ENCODE data around the gene ASPSCR1.

DNA sequence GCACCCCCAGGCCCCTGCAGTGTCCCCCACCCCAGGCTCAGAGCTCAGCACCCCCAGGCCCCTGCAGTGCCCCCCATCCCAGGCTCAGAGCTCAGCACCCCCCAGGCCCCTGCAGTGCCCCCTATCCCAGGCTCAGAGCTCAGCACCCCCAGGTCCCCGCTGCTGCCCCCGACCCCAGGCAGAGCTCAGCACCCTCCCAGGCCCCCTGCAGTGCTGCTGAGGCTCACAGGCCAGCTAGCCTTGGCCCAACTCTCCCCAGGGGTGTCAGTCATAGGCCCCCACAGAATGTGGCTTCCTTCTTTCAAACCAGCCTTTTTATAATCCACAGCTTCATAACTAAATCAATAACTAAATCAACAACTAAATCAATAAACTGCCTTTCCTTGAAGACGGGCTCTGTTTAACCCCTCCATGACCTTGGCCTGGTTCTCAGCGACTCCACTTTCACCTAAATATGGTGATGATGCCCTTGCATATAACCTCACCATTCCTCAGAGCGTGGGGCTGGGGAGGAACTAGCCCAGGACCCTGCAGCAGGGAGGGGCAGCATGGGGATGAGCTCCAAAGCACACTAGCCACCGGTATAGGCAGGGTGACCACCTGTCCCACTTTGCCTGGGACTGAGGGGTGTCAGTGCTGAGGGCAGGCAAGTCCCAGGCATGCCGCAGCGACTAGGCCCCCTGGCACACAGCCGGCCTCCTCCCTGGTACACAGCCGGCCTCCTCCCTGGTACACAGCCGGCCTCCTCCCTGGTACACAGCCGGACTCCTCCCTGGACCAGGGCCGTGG is 21.5 kb upstream of the ASPSCR1 start:
- no peak for TF ChIP-seq POLR2A (IDR thresholded peaks at IDR 0.05; ENCODE audit: extremely low read depth, insufficient read length)
- TF ChIP-seq, protein P1, sequence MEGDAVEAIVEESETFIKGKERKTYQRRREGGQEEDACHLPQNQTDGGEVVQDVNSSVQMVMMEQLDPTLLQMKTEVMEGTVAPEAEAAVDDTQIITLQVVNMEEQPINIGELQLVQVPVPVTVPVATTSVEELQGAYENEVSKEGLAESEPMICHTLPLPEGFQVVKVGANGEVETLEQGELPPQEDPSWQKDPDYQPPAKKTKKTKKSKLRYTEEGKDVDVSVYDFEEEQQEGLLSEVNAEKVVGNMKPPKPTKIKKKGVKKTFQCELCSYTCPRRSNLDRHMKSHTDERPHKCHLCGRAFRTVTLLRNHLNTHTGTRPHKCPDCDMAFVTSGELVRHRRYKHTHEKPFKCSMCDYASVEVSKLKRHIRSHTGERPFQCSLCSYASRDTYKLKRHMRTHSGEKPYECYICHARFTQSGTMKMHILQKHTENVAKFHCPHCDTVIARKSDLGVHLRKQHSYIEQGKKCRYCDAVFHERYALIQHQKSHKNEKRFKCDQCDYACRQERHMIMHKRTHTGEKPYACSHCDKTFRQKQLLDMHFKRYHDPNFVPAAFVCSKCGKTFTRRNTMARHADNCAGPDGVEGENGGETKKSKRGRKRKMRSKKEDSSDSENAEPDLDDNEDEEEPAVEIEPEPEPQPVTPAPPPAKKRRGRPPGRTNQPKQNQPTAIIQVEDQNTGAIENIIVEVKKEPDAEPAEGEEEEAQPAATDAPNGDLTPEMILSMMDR (IDR thresholded peaks at IDR 0.05; ENCODE audit: low read depth, low read length) = no peak
- TF ChIP-seq, protein P2, sequence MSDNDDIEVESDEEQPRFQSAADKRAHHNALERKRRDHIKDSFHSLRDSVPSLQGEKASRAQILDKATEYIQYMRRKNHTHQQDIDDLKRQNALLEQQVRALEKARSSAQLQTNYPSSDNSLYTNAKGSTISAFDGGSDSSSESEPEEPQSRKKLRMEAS (IDR thresholded peaks at IDR 0.05; ENCODE audit: low read depth, low read length) = no peak
